ENCODE results near the gene CAMKK1.

Gene CAMKK1

DNA sequence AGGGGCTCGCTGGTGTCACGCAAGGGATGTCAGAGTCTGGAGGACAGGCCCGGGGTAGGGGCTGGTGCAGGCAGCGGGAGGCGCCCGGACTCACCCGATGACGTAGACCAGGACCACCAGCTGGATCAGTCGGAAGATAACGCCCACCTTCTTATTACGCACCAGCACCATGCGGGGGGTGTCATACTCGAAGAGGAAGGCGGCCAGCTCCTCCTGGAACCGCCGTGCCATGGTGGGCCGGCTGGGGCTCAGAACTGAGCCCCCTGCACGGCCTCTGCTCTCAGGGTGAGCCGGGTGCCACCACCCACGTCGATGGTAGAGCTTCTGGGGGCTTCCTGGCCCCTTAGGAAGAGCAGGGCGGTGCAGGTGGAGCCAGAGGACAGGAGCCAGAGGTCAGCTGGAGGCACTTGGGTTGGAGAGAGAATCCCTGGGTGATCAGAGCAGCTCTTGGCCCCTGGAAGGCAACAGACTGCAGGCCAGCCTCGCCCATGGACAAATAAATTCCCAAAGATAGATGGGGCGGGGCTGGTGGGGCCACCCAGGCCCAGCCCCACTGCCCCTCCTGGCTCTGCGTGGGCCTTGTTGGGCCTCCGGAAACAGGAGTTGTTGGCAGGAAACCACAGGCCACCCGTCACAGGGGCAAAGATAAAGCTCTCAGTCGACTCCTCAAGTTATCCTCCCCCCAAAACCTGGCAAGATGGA, 23.3 kb upstream of the CAMKK1 start, which contains the start of gene P2RX1:
P2RX1 (minus strand) TSS at position 471 of the 702 bp plus-strand sequence; CDS start at position 231, 240 bp downstream.
- H3K27ac ChIP-seq = no peak within 1 kb of the TSS
- TF ChIP-seq, protein P1, sequence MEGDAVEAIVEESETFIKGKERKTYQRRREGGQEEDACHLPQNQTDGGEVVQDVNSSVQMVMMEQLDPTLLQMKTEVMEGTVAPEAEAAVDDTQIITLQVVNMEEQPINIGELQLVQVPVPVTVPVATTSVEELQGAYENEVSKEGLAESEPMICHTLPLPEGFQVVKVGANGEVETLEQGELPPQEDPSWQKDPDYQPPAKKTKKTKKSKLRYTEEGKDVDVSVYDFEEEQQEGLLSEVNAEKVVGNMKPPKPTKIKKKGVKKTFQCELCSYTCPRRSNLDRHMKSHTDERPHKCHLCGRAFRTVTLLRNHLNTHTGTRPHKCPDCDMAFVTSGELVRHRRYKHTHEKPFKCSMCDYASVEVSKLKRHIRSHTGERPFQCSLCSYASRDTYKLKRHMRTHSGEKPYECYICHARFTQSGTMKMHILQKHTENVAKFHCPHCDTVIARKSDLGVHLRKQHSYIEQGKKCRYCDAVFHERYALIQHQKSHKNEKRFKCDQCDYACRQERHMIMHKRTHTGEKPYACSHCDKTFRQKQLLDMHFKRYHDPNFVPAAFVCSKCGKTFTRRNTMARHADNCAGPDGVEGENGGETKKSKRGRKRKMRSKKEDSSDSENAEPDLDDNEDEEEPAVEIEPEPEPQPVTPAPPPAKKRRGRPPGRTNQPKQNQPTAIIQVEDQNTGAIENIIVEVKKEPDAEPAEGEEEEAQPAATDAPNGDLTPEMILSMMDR (conservative IDR thresholded peaks at IDR 0.05) = no peak

DNA sequence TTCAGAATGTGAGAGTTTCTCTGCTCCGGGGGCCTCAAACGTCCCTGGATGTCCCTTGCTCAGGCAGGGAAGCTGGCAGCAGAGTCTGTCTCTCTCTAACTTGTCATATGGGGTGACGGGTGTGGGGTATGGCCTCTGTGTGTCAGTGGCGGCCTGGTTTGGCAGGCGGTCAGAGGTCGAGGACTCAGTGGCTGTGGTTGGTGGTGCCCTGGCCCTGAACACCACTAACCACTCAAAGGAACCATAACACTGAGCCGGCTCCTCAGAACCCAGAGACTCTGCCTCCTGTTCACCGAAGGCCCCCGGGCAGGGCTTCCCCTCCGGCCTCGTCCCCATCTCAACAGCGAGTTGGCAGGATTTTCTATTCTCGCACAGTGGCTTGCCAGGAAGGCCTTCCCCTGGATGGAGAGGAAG, 22.7 kb upstream of the CAMKK1 start:
- H3K27ac ChIP-seq = no peak overlapping the region
- TF ChIP-seq, protein P1 (conservative IDR thresholded peaks at IDR 0.05) = no peak

DNA sequence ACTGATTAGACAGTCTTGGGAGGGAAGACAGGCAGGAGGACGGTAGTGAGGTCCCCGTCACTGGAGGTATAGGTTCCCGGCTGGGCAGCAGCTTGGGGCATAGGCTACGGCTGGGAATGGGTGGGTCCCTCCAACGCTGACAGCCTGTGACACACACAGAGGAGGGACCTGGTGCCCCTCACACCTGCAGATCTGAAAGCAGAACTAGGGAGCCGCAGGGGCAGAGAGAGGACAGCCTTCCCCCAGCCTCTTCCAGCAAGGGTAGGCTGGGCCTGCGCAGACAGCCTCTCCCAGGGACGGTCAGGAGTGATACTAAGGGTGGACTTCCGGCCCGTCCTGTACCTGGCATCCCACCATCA, 21.4 kb upstream of the CAMKK1 start:
- TF ChIP-seq, protein P1 (conservative IDR thresholded peaks at IDR 0.05) = no peak

DNA sequence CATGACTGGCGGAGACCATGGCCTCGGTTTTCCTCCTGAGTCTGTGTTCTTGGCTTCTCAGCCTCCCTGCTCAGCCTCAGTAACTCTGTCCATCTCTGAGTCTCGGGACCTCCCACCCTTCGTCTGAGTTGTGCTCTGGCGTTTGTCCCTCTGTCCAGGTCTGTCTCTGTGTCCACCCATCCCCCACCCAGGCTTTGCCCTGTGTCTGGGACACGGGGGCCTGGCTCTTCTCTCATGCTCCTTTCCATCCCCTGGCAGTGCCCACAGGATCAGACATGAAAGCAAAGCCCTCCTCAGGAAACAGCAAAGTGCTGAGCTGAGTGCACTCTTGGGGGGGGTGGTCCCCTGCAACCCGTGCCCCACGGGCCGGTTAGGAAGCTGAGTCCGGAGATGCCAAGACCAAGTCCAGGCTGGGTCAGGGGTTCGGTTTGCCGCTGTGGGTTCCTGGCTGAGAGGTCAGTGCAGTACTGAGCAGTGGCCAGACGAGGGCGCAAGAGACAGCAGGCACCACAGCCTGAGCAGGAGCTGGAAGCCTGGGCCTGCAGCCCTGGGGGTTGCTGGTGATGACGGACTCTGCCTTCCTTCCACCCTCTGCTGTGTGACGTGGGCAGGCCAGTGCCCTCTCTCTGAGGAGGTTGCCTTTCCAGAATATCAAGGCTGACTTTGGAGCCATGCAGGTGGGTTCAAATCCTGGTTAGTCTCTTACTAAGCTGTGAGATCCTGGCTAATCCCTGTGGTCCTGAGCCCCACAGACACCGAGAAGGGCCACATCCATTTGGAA, 20.9 kb upstream of the CAMKK1 start:
- H3K27ac ChIP-seq = no peak overlapping the region; the same call in 1 of the 2 replicates
- TF ChIP-seq, protein P1 (conservative IDR thresholded peaks at IDR 0.05) = peak; percentile 99

More for the DNA sequence above, 21.4 kb upstream of the CAMKK1 start:
- no peak overlapping the region; the same call in 1 of the 2 replicates for H3K27ac ChIP-seq

DNA sequence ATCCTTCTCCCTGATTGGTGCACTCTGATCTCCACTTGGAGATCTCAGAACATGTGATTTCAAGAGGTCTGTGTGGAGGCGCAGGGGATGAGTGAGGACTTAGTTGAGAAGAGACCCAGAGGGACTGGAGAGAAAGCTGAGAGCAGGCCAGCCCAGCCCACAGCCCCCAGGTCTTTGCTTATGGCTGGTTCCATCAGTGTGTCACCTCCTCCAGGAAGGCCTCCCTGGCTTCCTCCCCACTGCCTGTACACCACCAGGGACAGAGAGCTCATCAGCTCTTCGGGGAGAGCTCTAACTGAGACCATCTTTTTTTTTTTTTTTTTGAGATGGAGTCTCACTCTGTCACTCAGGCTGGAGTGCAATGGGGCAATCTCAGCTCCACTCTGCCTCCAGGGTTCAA, 20.0 kb upstream of the CAMKK1 start:
- TF ChIP-seq, protein P1 (conservative IDR thresholded peaks at IDR 0.05) = no peak
- H3K27ac ChIP-seq = no peak overlapping the region

DNA sequence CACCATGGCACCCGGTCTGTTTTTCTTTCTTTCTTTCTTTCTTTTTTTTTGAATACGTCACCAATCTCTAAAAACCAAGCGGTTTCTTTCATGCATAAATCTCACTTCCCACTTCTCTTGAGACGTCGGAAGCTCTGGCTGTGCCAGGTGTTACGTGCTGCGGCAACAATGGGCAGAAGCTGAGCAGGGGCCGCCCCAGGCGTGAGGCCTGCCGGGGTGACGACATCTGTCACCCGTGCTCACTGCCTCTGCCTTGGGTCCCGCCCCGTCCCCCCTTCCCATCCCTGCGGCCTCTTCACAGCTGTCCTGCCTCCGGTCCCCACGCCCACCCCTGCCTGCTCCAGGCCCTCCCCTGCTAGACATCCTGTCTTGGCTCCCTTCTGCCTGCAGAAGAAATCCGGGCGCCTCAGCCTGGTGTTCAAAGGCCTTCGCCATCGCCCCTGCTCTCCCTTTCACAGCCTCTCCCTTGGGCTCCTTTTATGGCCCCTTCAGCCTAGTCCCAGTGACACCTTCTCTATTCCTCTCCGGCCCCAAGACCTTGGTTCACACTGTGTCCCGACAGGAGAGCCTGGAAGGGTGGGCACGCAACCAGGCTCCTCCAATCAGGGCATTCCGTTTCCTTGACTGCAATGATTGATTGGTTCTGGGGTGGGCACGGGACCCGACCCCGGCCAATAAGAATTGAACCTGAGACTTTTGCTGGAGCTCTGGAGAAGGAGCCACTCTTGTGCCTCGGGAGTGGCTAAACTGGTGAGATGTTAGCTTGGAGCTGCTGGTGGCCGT, 18.6 kb upstream of the CAMKK1 start:
- TF ChIP-seq, protein P1 (conservative IDR thresholded peaks at IDR 0.05) = no peak
- no peak overlapping the region for H3K27ac ChIP-seq
